H1 (cell line): Measurements from ENCODE around the gene TAMM41. TPM values are rescaled to one million over a fixed set of nuclear protein-coding genes. Genes with fewer than 3 reads are reported as not detected.

Experiments used
- CTCF ChIA-PET: fragments of 300-600 bp; sonication (Branson Sonifier 250); formaldehyde crosslinking; loops from one replicate; lab custom pipeline; 2021; ENCODE audit not compliant: partially characterized antibody; lab: Charles Lee
- POLR2A ChIA-PET: fragments of 300-600 bp; sonication (Branson Sonifier 250); formaldehyde crosslinking; loops from one replicate; lab custom pipeline; 2021; ENCODE audit warnings: inconsistent platforms; ENCODE audit not compliant: partially characterized antibody; lab: Charles Lee
- DNase-seq, 2 experiments: peaks; one replicate each; pipeline versions ENCODE4 v3.0.0 to v3.0.0-alpha.2; 2010 to 2022; ENCODE audit warnings: low spot score in 2 of 2, low read depth in 1 of 2, mixed read lengths in 1 of 2
- FAIRE-seq: peaks from 2 replicates; lab custom pipeline; 2011; peaks lifted over from hg19 to GRCh38; lab: Jason Lieb, UNC
- H2AFZ ChIP-seq: 2 replicates; pipeline ENCODE4 v1.8.1; 2012; ENCODE audit warnings: low read length, inconsistent platforms
- H2AK5ac ChIP-seq: 2 replicates; pipeline ENCODE4 v1.6.1; 2013; ENCODE audit warnings: low read depth, low read length
- H2BK120ac ChIP-seq: replicated peaks from 2 replicates; pipeline ENCODE3; 2013; ENCODE audit warnings: low read depth, low read length, inconsistent platforms
- H2BK12ac ChIP-seq: 2 replicates; pipeline ENCODE4 v1.6.1; 2013; ENCODE audit warnings: low read depth, low read length
- H2BK15ac ChIP-seq: 2 replicates; pipeline ENCODE4 v1.6.1; 2013; ENCODE audit warnings: low read length
- H2BK20ac ChIP-seq: 2 replicates; pipeline ENCODE4 v1.6.1; 2013; ENCODE audit warnings: low read length
- H2BK5ac ChIP-seq: 2 replicates; pipeline ENCODE4 v1.6.1; 2013; ENCODE audit warnings: low read depth, low read length
- H3K14ac ChIP-seq: 2 replicates; pipeline ENCODE4 v1.6.1; 2013; ENCODE audit warnings: inconsistent platforms; ENCODE audit not compliant: insufficient read length
- H3K18ac ChIP-seq: 2 replicates; pipeline ENCODE4 v1.6.1; 2013; ENCODE audit warnings: low read length; ENCODE audit errors: extremely low read depth
- H3K23ac ChIP-seq: 2 replicates; pipeline ENCODE4 v1.6.1; 2013; ENCODE audit warnings: inconsistent platforms; ENCODE audit not compliant: insufficient read length
- H3K23me2 ChIP-seq: 2 replicates; pipeline ENCODE4 v1.6.1; 2013; ENCODE audit warnings: low read depth, low read length
- H3K27ac ChIP-seq: 2 replicates; pipeline ENCODE4 v1.6.1; 2011; ENCODE audit warnings: low read depth, low read length, inconsistent platforms
- H3K27me3 ChIP-seq, 4 experiments: replicated peaks in 1 of 4; 1 replicate in 1 of 4; 2 replicates in 3 of 4; pipeline versions ENCODE4 v1.6.1 to v1.8.1; 2011 to 2013; ENCODE audit warnings: low read length in 3 of 4, mild to moderate bottlenecking in 3 of 4, inconsistent platforms in 2 of 4, mixed read lengths in 2 of 4, moderate library complexity in 1 of 4; ENCODE audit not compliant: control insufficient read depth in 3 of 4, insufficient read depth in 3 of 4; ENCODE audit errors: extremely low read depth in 1 of 4
- H3K36me3 ChIP-seq, 4 experiments: 2 replicates each; pipeline versions ENCODE4 v1.6.1 to v1.8.1; 2011 to 2013; ENCODE audit warnings: mild to moderate bottlenecking in 4 of 4, low read length in 3 of 4, moderate library complexity in 2 of 4, control low read depth in 1 of 4, inconsistent platforms in 1 of 4; ENCODE audit not compliant: insufficient read depth in 4 of 4, control insufficient read depth in 2 of 4
- H3K4ac ChIP-seq: replicated peaks from 2 replicates; pipeline ENCODE3; 2013; ENCODE audit warnings: low read length, low read depth, mixed read lengths, inconsistent platforms; ENCODE audit not compliant: insufficient read length
- H3K4me1 ChIP-seq, 4 experiments: replicated peaks in 1 of 4; 1 replicate in 1 of 4; 2 replicates in 3 of 4; pipeline versions ENCODE4 v1.6.1 to v1.8.1; 2011 to 2013; ENCODE audit warnings: low read length in 3 of 4, inconsistent platforms in 2 of 4, mixed read lengths in 1 of 4; ENCODE audit not compliant: insufficient read depth in 4 of 4, control insufficient read depth in 3 of 4
- H3K4me2 ChIP-seq, 2 experiments: 2 replicates each; pipeline versions ENCODE4 v1.6.1 to v1.8.1; 2011 to 2013; ENCODE audit warnings: low read depth in 2 of 2, low read length in 2 of 2, control low read depth in 1 of 2, inconsistent platforms in 1 of 2, mild to moderate bottlenecking in 1 of 2; ENCODE audit not compliant: insufficient read depth in 1 of 2
- H3K4me3 ChIP-seq, 4 experiments: fragments of 200-600, 300-600 bp in 1 of 4; sonication (generic), shearing (Covaris generic), sonication (Bioruptor Twin) in 1 of 4; 2 replicates each; pipeline versions ENCODE4 v1.5.1 to v1.8.1; 2011 to 2016; ENCODE audit warnings: low read length in 4 of 4, low read depth in 3 of 4, control low read depth in 2 of 4, inconsistent platforms in 2 of 4, mild to moderate bottlenecking in 2 of 4, mixed read lengths in 1 of 4, moderate library complexity in 1 of 4; ENCODE audit not compliant: insufficient read depth in 2 of 4; ENCODE audit errors: extremely low read depth in 1 of 4
- H3K56ac ChIP-seq: replicated peaks from 2 replicates; pipeline ENCODE3; 2013; ENCODE audit warnings: low read depth, mild to moderate bottlenecking, mixed read lengths, low read length, inconsistent platforms; ENCODE audit not compliant: insufficient read length
- H3K79me1 ChIP-seq: 2 replicates; pipeline ENCODE4 v1.6.1; 2013; ENCODE audit warnings: low read depth, low read length, control low read depth
- H3K79me2 ChIP-seq, 2 experiments: 2 replicates each; pipeline versions ENCODE4 v1.6.1 to v1.8.1; 2012 to 2013; ENCODE audit warnings: low read length in 2 of 2, mild to moderate bottlenecking in 2 of 2, inconsistent platforms in 1 of 2; ENCODE audit not compliant: insufficient read depth in 2 of 2, control insufficient read depth in 1 of 2
- H3K9ac ChIP-seq, 4 experiments: replicated peaks in 1 of 4; 1 replicate in 1 of 4; 2 replicates in 3 of 4; pipeline versions ENCODE4 v1.6.1 to v1.8.1; 2011 to 2013; ENCODE audit warnings: low read depth in 3 of 4, low read length in 3 of 4, control low read depth in 2 of 4, mild to moderate bottlenecking in 2 of 4, moderate library complexity in 2 of 4, inconsistent platforms in 1 of 4; ENCODE audit errors: extremely low read depth in 1 of 4
- H3K9me3 ChIP-seq, 2 experiments: 2 replicates each; pipeline versions ENCODE4 v1.6.1 to v1.8.1; 2012 to 2013; ENCODE audit warnings: mild to moderate bottlenecking in 2 of 2, moderate library complexity in 2 of 2, control low read depth in 1 of 2, inconsistent platforms in 1 of 2, low read depth in 1 of 2, low read length in 1 of 2, mixed read lengths in 1 of 2; ENCODE audit not compliant: insufficient read depth in 2 of 2
- H4K20me1 ChIP-seq, 2 experiments: replicated peaks in 1 of 2; 2 replicates each; pipeline versions ENCODE3 to v1.8.1; 2011 to 2013; ENCODE audit warnings: inconsistent platforms in 2 of 2, low read length in 2 of 2, mild to moderate bottlenecking in 1 of 2; ENCODE audit not compliant: insufficient read depth in 2 of 2, control insufficient read depth in 1 of 2
- H4K5ac ChIP-seq: 2 replicates; pipeline ENCODE4 v1.6.1; 2013; ENCODE audit warnings: low read length, low read depth, mixed read lengths, inconsistent platforms; ENCODE audit not compliant: insufficient read length
- H4K8ac ChIP-seq: 2 replicates; pipeline ENCODE4 v1.8.0; 2013; ENCODE audit warnings: mild to moderate bottlenecking, moderate library complexity, low read length, inconsistent platforms; ENCODE audit not compliant: insufficient read depth; ENCODE audit errors: extremely low read depth
- H4K91ac ChIP-seq: replicated peaks from 2 replicates; pipeline ENCODE3; 2013; ENCODE audit warnings: low read length, mixed read lengths, inconsistent platforms; ENCODE audit not compliant: insufficient read length
- CHD1 ChIP-seq: IDR thresholded peaks from 2 replicates; pipeline ENCODE4 v1.6.1; 2012; ENCODE audit warnings: low read depth, low read length, improper control_type of control experiment
- HDAC6 ChIP-seq: IDR thresholded peaks from one replicate; pipeline ENCODE4 v1.7.1; 2012; ENCODE audit warnings: low read depth, mild to moderate bottlenecking, inconsistent platforms, low read length, moderate library complexity
- JUN ChIP-seq: IDR thresholded peaks from 2 replicates; pipeline ENCODE4 v1.6.1; 2011; ENCODE audit warnings: low read depth, mild to moderate bottlenecking, improper control_type of control experiment, low read length
- JUND ChIP-seq: IDR thresholded peaks from 2 replicates; pipeline ENCODE4 v1.6.1; 2011; ENCODE audit warnings: mild to moderate bottlenecking, improper control_type of control experiment, low read length
- POLR2AphosphoS5 ChIP-seq: IDR thresholded peaks from 2 replicates; pipeline ENCODE4 v1.6.1; 2011; ENCODE audit warnings: low read depth, low read length
- SIN3A ChIP-seq, 2 experiments: IDR thresholded peaks in 1 of 2; conservative IDR thresholded peaks in 1 of 2; 2 replicates each; pipeline ENCODE4 v1.6.1; 2011 to 2012; ENCODE audit warnings: low read length in 2 of 2, improper control_type of control experiment in 1 of 2, low read depth in 1 of 2, mild to moderate bottlenecking in 1 of 2
- TAF1 ChIP-seq: IDR thresholded peaks from 2 replicates; pipeline ENCODE4 v1.6.1; 2011; ENCODE audit warnings: mild to moderate bottlenecking, low read depth, low read length
- TEAD4 ChIP-seq: IDR thresholded peaks from 2 replicates; pipeline ENCODE4 v1.6.1; 2012; ENCODE audit warnings: low read depth, low read length, inconsistent platforms, mixed read lengths
- WGBS, 2 experiments: shearing (Covaris generic) in 1 of 2; methylation state at CpG; one replicate each; pipeline versions ENCODE4 v1.1.6 to v1.1.7; 2013 to 2015; ENCODE audit warnings: low lambda C conversion rate in 2 of 2, mixed read lengths in 2 of 2, inconsistent platforms in 1 of 2, low coverage in 1 of 2, missing lambda C conversion rate in 1 of 2; ENCODE audit not compliant: insufficient replicate concordance in 2 of 2, insufficient coverage in 1 of 2, insufficient read length in 1 of 2; ENCODE audit errors: extremely low coverage in 1 of 2, missing lambda C conversion rate in 1 of 2; 5-methylcytosine and 5-hydroxymethylcytosine counted together
- polyA plus RNA-seq, 7 experiments: library from polyadenylated mRNA; depleted of rRNA in 3 of 7; stranded (reverse) in 5 of 7; unstranded in 2 of 7; fragments of >200 nt in 5 of 7; fragments of 200-250 nt in 2 of 7; gene quantifications; 1 replicate in 5 of 7; 2 replicates in 1 of 7; 4 replicates in 1 of 7; pipeline versions ENCODE4 v1.2.1 to v1.2.3, GENCODE V29; 2011 to 2013; ENCODE audit warnings: missing spikeins in 2 of 7, mixed read lengths in 2 of 7
- total RNA-seq: library from RNA; stranded (reverse); fragmentation: NEBNext Ultra II Directional; extraction: Animal tissue kit (Norgen Biotek cat#: 25700); gene quantifications from 2 replicates; pipeline ENCODE4 v1.2.1, GENCODE V29; 2021

Gene TAMM41
- total and polyA plus RNA-seq, 2 of the 8 experiments (the other 6 are each of a cell fraction or from before 2014, with no cell fraction given), result 16.9 to 22.5 TPM

- Histone ChIP-seq H2BK120ac (no peak overlapping the region), H4K5ac (no peak overlapping the region), H4K20me1 (no peaks in the 10 kb centered on the region), H2AFZ (peak overlapping the region; percentile 75), H2AK5ac (no peak overlapping the region), H3K18ac (peak overlapping the region; percentile 25; the same call in 1 of the 2 replicates), H2BK20ac (no peak overlapping the region), H3K4me2 (peak overlapping the region; percentile 46 to 67), H3K79me1 (no peaks in the 10 kb centered on the region), H3K23ac (no peak overlapping the region), H3K36me3 (no peaks in the 10 kb centered on the region), H3K56ac (no peak overlapping the region), H2BK12ac (no peak overlapping the region; the same call in 1 of the 2 replicates), H3K14ac (no peak overlapping the region), H3K9me3 (no peaks in the 10 kb centered on the region), H3K4ac (no peak overlapping the region), H2BK5ac (0 out of 2 replicates have a peak overlapping the region, but pooled peaks have one; percentile 11), H4K8ac (peak overlapping the region; percentile 4; the same call in 1 of the 2 replicates), H4K91ac (peak overlapping the region; percentile 9), H3K9ac (peak overlapping the region in 2 of 4 experiments; percentile 25 to 34; a peak in 1 of 7 replicates), H2BK15ac (no peak overlapping the region), H3K27ac (no peak overlapping the region), H3K27me3 (peaks cover 0 to 2% (median 0%) of the 10 kb centered on the region in 4 experiments; a peak in 3 of 7 replicates), H3K79me2 (no peaks in the 10 kb centered on the region), H3K4me3 (peak overlapping the region in 3 of 4 experiments; percentile 12 to 40 (median 32); a peak in 6 of 8 replicates), H3K23me2 (no peaks in the 10 kb centered on the region), H3K4me1 (peaks cover 4 to 13% (median 6%) of the 10 kb centered on the region in 4 experiments; a peak in 6 of 7 replicates)
- FAIRE-seq (peak; percentile 93), DNase-seq (peak; percentile 69 to 74)
- 35% methylated on average over 20 of the region's 20 CpGs; no CpG with 5 or more reads in 1 of the 2 experiments for WGBS, 2 experiments
- POLR2A ChIA-PET, result interaction anchor here (1.0 to 1.4 kb wide), 5 partner anchors 9 to 54 kb away, joined by 3 to 6 read pairs (median 3); no protein-coding TSS in a partner anchor
- CTCF ChIA-PET, result interaction anchor here (0.7 to 2.5 kb wide), 12 partner anchors 9 to 391 kb away, joined by 3 to 9 read pairs (median 4); no protein-coding TSS in a partner anchor
- TF ChIP-seq HDAC6, result no peak
- TF ChIP-seq CHD1, result no peak
- peak; percentile 58; the same call in 1 of the 2 replicates for TF ChIP-seq JUND
- 0 out of 2 replicates have a peak, but pooled peaks have one; percentile 32 for TF ChIP-seq TAF1
- peak; percentile 96 for TF ChIP-seq TEAD4
- TF ChIP-seq SIN3A (conservative IDR thresholded peaks at IDR 0.05 in 1 of 2, IDR thresholded peaks at IDR 0.05 in 1 of 2; ENCODE audit: low read depth in 1 of 2, low read length in 2 of 2), result 0 out of 4 replicates have a peak, but pooled peaks of 1 of the 2 experiments have one; percentile 2
- peak; percentile 60; the same call in 1 of the 2 replicates for TF ChIP-seq POLR2AphosphoS5
- 0 out of 2 replicates have a peak, but pooled peaks have one; percentile 37 for TF ChIP-seq JUN
These were observed 76.0 kb downstream of the TAMM41 start for GRCh38 chr3:11770477-11771391.
